ENCODE measurements around the gene POLQ. TPM values are rescaled to one million over a fixed set of nuclear protein-coding genes. Genes with fewer than 3 reads are reported as not detected.

The POLQ gene
- total and polyA plus RNA-seq, 7 donors: 0.01 to 0.90 (median 0.17) TPM

DNA sequence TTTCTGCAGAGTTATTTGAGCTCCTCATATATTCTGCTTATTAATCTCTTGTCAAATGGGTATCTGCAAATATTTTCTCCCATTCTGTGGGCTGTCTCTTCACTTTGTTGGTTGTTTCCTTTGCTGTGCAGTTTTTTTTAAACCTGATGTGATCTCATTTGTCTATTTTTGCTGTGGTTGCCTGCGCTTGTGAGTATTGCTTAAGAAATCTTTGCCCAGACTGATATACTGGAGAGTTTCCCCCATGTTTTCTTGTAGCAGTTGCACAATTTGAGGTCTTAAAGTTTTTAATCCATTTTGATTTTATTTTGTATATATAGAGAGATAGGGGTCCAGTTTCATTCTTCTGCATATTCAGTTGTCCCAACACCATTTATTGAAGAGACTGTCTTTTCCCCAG lies 102.3 kb downstream of the POLQ start:
- DNase-seq (no peak), ATAC-seq (no peak)
- TF ChIP-seq, protein P1, sequence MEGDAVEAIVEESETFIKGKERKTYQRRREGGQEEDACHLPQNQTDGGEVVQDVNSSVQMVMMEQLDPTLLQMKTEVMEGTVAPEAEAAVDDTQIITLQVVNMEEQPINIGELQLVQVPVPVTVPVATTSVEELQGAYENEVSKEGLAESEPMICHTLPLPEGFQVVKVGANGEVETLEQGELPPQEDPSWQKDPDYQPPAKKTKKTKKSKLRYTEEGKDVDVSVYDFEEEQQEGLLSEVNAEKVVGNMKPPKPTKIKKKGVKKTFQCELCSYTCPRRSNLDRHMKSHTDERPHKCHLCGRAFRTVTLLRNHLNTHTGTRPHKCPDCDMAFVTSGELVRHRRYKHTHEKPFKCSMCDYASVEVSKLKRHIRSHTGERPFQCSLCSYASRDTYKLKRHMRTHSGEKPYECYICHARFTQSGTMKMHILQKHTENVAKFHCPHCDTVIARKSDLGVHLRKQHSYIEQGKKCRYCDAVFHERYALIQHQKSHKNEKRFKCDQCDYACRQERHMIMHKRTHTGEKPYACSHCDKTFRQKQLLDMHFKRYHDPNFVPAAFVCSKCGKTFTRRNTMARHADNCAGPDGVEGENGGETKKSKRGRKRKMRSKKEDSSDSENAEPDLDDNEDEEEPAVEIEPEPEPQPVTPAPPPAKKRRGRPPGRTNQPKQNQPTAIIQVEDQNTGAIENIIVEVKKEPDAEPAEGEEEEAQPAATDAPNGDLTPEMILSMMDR (IDR thresholded peaks at IDR 0.05): no peak
- intact Hi-C loops (cut with DNase I): no loop called here
- 90 to 100% (median 96%) methylated on average over 1 of the region's 1 CpG for WGBS, 3 donors
- H3K27me3 ChIP-seq (ENCODE audit: insufficient read depth in 3 of 3, low read length in 2 of 3): no peaks in the 10 kb centered on the region
- H3K9me3 ChIP-seq: no peaks in the 10 kb centered on the region
- no peak overlapping the region for H3K4me3 ChIP-seq
- H3K36me3 ChIP-seq (ENCODE audit: insufficient read depth in 1 of 2, low read depth in 1 of 2): no peaks in the 10 kb centered on the region
- no peaks in the 10 kb centered on the region for H3K4me1 ChIP-seq
- H3K27ac ChIP-seq: no peak overlapping the region

DNA sequence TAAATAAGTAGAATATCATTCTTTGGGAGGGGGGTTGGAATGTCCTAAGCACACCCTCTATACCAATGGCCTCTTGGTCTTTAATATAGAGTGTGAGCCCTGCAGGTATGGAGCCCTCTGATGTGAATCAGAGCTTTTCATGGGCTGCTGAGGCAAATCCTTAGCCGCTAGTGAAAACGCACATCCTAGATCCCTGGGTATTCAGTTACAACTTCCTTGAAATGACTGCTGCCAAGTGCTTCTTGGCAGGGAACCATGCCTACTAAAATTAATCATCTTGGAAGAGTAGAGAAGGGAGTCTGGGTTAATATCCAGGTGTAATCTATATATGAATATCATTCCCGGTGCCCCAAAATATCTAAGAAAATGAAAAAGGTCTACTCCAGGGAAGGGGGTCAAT lies 109.1 kb downstream of the POLQ start:
- ATAC-seq: no peak
- Histone ChIP-seq H3K4me3 (no peak overlapping the region), H3K36me3 (ENCODE audit: insufficient read depth in 1 of 2, low read depth in 1 of 2) (no peaks in the 10 kb centered on the region), H3K4me1 (no peaks in the 10 kb centered on the region), H3K27ac (no peak overlapping the region), H3K9me3 (no peaks in the 10 kb centered on the region), H3K27me3 (ENCODE audit: insufficient read depth in 3 of 3, low read length in 2 of 3) (no peaks in the 10 kb centered on the region)
- DNase-seq: no peak
- 25 to 33% (median 26%) methylated on average over 3 of the region's 3 CpGs for WGBS, 3 donors
- intact Hi-C loops (cut with DNase I): no loop called here
- TF ChIP-seq, protein P1 (IDR thresholded peaks at IDR 0.05): no peak

DNA sequence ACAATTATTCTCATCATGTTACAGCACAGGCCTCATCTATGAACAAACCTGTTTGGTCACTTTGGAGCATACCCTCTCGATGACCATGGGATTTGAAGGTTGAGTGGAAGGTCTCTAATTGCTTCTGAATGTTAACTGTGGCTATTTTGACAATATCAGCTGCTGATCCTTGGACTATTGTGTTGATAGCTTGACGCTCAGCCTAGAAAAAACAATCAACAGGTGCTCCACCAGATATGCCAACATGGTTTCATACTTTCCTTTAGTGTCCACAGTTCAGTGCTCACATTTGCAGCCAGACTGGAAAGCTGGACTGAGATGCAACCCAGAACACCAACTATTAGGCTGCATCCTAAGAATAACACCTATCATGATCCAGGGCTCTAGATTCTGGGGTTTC lies 109.7 kb downstream of the POLQ start:
- intact Hi-C loops (cut with DNase I): no loop called here
- Histone ChIP-seq H3K36me3 (ENCODE audit: insufficient read depth in 1 of 2, low read depth in 1 of 2) (no peaks in the 10 kb centered on the region), H3K27me3 (ENCODE audit: insufficient read depth in 3 of 3, low read length in 2 of 3) (no peaks in the 10 kb centered on the region), H3K9me3 (no peaks in the 10 kb centered on the region), H3K4me1 (no peaks in the 10 kb centered on the region), H3K27ac (no peak overlapping the region), H3K4me3 (no peak overlapping the region)
- TF ChIP-seq, protein P1 (IDR thresholded peaks at IDR 0.05): no peak
- DNase-seq: no peak
- ATAC-seq: no peak
- 59 to 73% (median 63%) methylated on average over 2 of the region's 2 CpGs for WGBS, 3 donors

DNA sequence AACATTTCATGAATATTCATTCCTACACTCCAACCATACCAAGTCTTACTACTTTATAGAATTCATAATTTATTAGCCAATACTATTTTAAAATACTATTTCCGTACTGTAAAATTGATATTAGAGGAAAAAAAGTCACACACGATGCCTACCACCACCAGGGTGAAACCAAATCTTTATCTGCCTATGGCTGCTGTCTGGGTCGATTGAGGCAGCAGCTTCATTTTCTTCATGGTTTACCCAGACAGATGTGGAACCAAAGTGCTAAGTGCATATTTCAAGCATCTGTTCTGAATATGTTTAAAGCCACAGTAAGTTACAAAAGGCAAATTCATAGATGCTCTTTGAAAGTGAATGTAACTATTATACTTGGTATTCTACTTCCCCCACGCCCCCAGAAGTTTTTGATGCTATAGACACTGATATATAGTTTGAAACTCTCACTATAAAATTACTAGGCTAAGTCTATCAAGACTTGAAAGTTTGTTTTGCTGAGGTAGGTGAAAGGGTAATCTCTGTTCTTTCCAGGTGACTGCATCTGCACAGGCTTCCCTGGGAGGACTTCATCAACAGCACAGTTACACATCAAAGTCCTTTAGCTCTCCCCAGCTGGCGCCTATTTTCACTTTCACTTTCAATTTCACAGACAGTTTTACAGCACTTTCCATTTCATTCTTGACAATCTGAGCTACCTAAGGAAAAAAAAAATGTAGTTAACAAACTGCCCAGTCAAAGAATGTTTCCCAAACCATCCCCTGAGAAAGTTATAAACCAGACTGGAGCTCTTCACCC lies 113.9 kb downstream of the POLQ start:
- Histone ChIP-seq H3K36me3 (ENCODE audit: insufficient read depth in 1 of 2, low read depth in 1 of 2) (no peaks in the 10 kb centered on the region), H3K9me3 (no peaks in the 10 kb centered on the region), H3K4me3 (peak overlapping the region; percentile 42), H3K27me3 (ENCODE audit: insufficient read depth in 3 of 3, low read length in 2 of 3) (no peaks in the 10 kb centered on the region), H3K4me1 (no peaks in the 10 kb centered on the region), H3K27ac (no peak overlapping the region)
- DNase-seq: no peak
- ATAC-seq: no peak
- intact Hi-C loops (cut with DNase I): no loop called here
- TF ChIP-seq, protein P1 (IDR thresholded peaks at IDR 0.05): no peak
- 27 to 46% (median 32%) methylated on average over 5 of the region's 5 CpGs for WGBS, 3 donors
